Neural progenitor cell (in vitro differentiated cells): ENCODE results near the gene MRPL57. TPM values are rescaled to one million over a fixed set of nuclear protein-coding genes. Genes with fewer than 3 reads are reported as not detected.

Experiments
- DNase-seq: peaks from one replicate; pipeline ENCODE4 v3.0.0-alpha.2; 2016; ENCODE audit warnings: low spot score
- H2AFZ ChIP-seq: fragments of 200-600 bp; sonication (generic); replicated peaks from 2 replicates; pipeline ENCODE4 v1.6.1; 2016; ENCODE audit warnings: antibody characterized with exemption
- H3F3A ChIP-seq: fragments of 200-600 bp; sonication (generic); 2 replicates; pipeline ENCODE4 v1.6.1; 2016; ENCODE audit warnings: antibody characterized with exemption, low read depth
- H3K27ac ChIP-seq: fragments of 200-600 bp; sonication (generic); 2 replicates; pipeline ENCODE4 v1.5.1; 2016; ENCODE audit warnings: mild to moderate bottlenecking
- H3K27me3 ChIP-seq: fragments of 200-600 bp; sonication (generic); 2 replicates; pipeline ENCODE4 v1.6.1; 2016; ENCODE audit warnings: mild to moderate bottlenecking, moderate library complexity
- H3K36me3 ChIP-seq: fragments of 200-600 bp; sonication (generic); 2 replicates; pipeline ENCODE4 v1.5.1; 2016
- H3K4me1 ChIP-seq: fragments of 200-600 bp; sonication (generic); 2 replicates; pipeline ENCODE4 v1.6.1; 2016; ENCODE audit warnings: mixed run types
- H3K4me2 ChIP-seq: fragments of 200-600 bp; sonication (generic); 2 replicates; pipeline ENCODE4 v1.6.1; 2016
- H3K4me3 ChIP-seq: fragments of 200-600 bp; sonication (generic); 2 replicates; pipeline ENCODE4 v1.5.1; 2016
- H3K79me2 ChIP-seq: fragments of 200-600 bp; sonication (generic); 2 replicates; pipeline ENCODE4 v1.6.1; 2016; ENCODE audit warnings: low read depth
- H3K9ac ChIP-seq: fragments of 200-600 bp; sonication (generic); 2 replicates; pipeline ENCODE4 v1.6.1; 2016
- H3K9me3 ChIP-seq: fragments of 200-600 bp; sonication (generic); 2 replicates; pipeline ENCODE4 v1.5.1; 2016; ENCODE audit warnings: low read depth
- H4K20me1 ChIP-seq: fragments of 200-600 bp; sonication (generic); 2 replicates; pipeline ENCODE4 v1.6.1; 2016; ENCODE audit warnings: low read depth
- H3K27ac Mint-ChIP-seq: 3 replicates; pipeline ENCODE4 v1.8.0; 2021; ENCODE audit warnings: mixed read lengths
- H3K27me3 Mint-ChIP-seq: 2 replicates; pipeline ENCODE4 v1.8.0; 2022; ENCODE audit warnings: low read depth, mild to moderate bottlenecking, inconsistent platforms, moderate library complexity, mixed read lengths; ENCODE audit not compliant: insufficient read depth
- H3K36me3 Mint-ChIP-seq: 3 replicates; pipeline ENCODE4 v1.8.0; 2021; ENCODE audit warnings: mixed read lengths
- H3K4me1 Mint-ChIP-seq: 3 replicates; pipeline ENCODE4 v1.8.0; 2021; ENCODE audit warnings: mixed read lengths
- H3K4me3 Mint-ChIP-seq: 3 replicates; pipeline ENCODE4 v1.8.0; 2021; ENCODE audit warnings: mild to moderate bottlenecking, moderate library complexity, mixed read lengths
- H3K9me3 Mint-ChIP-seq: 3 replicates; pipeline ENCODE4 v1.8.0; 2020; ENCODE audit warnings: mixed read lengths
- EZH2 ChIP-seq: fragments of 200-600 bp; sonication (generic); IDR thresholded peaks from 2 replicates; pipeline ENCODE4 v1.6.1; 2017; ENCODE audit warnings: antibody characterized with exemption, mild to moderate bottlenecking, moderate library complexity
- EZH2phosphoT487 ChIP-seq: fragments of 200-600 bp; sonication (generic); IDR thresholded peaks from 2 replicates; pipeline ENCODE4 v1.6.1; 2017; ENCODE audit warnings: antibody characterized with exemption
- small RNA-seq: library from RNA; depleted of rRNA; stranded (forward); fragments of <200 nt; gene quantifications from one replicate; pipeline ENCODE3, GENCODE V24; 2015
- total RNA-seq: library from RNA; depleted of rRNA; stranded (reverse); fragments of >200 nt; gene quantifications from 2 replicates; pipeline ENCODE4 v1.2.3, GENCODE V29; 2015; ENCODE audit warnings: low replicate concordance
- TF ChIP-seq, protein P1 (sequence below): fragments of 200-600 bp; sonication (generic); IDR thresholded peaks from 2 replicates; pipeline ENCODE4 v1.5.1; 2017; ENCODE audit warnings: antibody characterized with exemption, mild to moderate bottlenecking

The MRPL57 gene
- total RNA-seq, 1 donor from 2014 or later: 11.4 TPM

DNA sequence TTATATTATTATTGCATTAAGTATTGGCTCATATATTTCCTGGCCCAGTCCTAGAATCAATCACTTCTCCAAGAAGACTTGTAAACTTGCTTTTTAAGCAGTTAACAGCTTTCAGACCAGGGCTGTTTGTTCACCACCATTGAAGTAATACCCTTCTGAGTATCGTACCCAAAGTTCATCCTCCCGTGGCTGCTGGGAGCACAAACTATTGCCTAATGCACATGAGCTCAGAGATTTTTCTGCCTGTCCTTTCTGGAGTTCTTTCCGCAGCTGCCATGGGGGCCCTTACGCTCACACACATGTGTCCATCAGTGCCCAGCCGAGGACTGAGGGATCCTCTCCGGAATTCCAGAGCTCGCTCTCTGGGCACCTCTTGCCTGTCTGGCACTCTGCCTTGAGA, 51.5 kb downstream of the MRPL57 start:
- Mint-ChIP-seq H3K27me3 (peaks cover 3% of the 10 kb centered on the region), H3K36me3 (no peaks in the 10 kb centered on the region), H3K9me3 (peaks cover 2% of the 10 kb centered on the region), H3K4me3 (no peak overlapping the region), H3K4me1 (no peaks in the 10 kb centered on the region), H3K27ac (no peak overlapping the region)
- no peak overlapping the region for H2AFZ ChIP-seq
- no peak for DNase-seq
- H3K27me3 ChIP-seq: no peaks in the 10 kb centered on the region
- no peaks in the 10 kb centered on the region for H3K9me3 ChIP-seq
- H3K9ac ChIP-seq: no peak overlapping the region
- H3K4me1 ChIP-seq: no peaks in the 10 kb centered on the region
- no peaks in the 10 kb centered on the region for H3K36me3 ChIP-seq
- H3K79me2 ChIP-seq: no peaks in the 10 kb centered on the region
- H3F3A ChIP-seq: no peaks in the 10 kb centered on the region
- H4K20me1 ChIP-seq: no peaks in the 10 kb centered on the region
- no peak overlapping the region for H3K4me2 ChIP-seq
- H3K27ac ChIP-seq: no peak overlapping the region
- no peak overlapping the region for H3K4me3 ChIP-seq
- TF ChIP-seq, protein P1, sequence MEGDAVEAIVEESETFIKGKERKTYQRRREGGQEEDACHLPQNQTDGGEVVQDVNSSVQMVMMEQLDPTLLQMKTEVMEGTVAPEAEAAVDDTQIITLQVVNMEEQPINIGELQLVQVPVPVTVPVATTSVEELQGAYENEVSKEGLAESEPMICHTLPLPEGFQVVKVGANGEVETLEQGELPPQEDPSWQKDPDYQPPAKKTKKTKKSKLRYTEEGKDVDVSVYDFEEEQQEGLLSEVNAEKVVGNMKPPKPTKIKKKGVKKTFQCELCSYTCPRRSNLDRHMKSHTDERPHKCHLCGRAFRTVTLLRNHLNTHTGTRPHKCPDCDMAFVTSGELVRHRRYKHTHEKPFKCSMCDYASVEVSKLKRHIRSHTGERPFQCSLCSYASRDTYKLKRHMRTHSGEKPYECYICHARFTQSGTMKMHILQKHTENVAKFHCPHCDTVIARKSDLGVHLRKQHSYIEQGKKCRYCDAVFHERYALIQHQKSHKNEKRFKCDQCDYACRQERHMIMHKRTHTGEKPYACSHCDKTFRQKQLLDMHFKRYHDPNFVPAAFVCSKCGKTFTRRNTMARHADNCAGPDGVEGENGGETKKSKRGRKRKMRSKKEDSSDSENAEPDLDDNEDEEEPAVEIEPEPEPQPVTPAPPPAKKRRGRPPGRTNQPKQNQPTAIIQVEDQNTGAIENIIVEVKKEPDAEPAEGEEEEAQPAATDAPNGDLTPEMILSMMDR: no peak
- TF ChIP-seq EZH2phosphoT487 (no peak), EZH2 (no peak)

Small RNAs within 50 kb of the gene (small RNA-seq; reads per million reads assigned to genes)
- gene AL158032.1 (not detected), gene RF00086 (not detected)

Other genes starting within 250 kb of the MRPL57 start
- 15.2 and 18.4 TPM in 2 replicates for gene LATS2, start 115.1 kb upstream of the MRPL57 start, total RNA-seq
- 51.0 and 101 TPM in 2 replicates for gene SAP18, start 36.5 kb upstream of the MRPL57 start, total RNA-seq
- 39.8 and 74.7 TPM in 2 replicates for gene SKA3, start 106 bp upstream of the MRPL57 start, total RNA-seq